ENCODE results near the gene ASB18. TPM values are rescaled to one million over a fixed set of nuclear protein-coding genes. Genes with fewer than 3 reads are reported as not detected.

ASB18 gene
- total and polyA plus RNA-seq, 2 donors (not counting 3 experiments of a cell fraction or from before 2014, with no cell fraction given) = not detected

DNA sequence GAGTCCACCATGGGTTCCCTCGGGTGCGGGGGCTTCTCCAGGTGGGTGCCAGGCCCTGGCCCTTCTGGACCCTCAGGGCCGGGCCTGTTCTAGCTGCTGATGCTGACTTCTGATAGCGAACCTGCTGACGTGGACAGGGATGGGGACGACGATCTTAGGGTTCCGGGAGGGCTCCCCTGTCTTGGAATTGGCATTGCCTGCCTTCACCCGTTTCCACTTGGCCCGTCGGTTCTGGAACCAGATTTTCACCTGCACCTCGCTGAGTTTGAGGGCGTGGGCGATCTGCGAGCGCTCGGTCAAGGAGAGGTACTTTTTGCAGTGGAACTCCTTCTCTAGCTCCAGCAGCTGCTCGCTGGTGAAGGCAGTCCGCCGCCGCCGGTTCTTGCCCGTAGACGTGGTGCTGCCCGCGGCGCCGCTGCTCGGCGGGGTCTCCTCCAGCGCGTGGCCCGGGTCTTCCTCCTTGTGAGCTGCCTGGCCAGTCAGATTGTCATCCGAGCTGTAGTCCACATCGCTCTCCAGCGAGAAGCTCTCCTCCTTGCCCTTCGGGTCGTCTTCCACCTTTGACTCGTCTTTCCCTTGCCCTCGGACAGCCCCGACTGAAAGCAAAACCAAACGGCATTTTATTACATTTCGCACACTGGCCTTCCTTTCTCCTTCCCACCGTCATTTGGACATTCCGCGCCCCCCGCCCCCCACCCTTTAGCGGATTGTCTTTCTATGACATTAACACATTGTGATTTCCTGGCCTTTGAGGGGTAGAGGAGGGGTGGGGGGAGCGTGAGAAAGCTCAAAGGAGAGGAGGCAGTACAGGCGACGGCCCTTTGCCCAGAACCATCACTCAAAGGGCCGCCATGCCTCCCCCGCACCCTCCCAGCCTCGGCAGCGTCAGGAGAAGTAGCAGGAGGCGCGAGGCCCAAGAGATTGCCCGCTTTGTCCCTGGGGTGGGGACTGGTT lies 98.1 kb downstream of the ASB18 start:
- Histone ChIP-seq H2AFZ (ENCODE audit: low read depth, low read length) (peak overlapping the region; percentile 12), H3K4me1 (ENCODE audit: control insufficient read depth, extremely low read depth, insufficient read depth, low read length) (peaks cover 25% of the 10 kb centered on the region), H3K4me3 (replicated peaks in 1 of 3; ENCODE audit: insufficient read depth in 1 of 3, low read depth in 1 of 3, low read length in 3 of 3) (peak overlapping the region in 2 of 3 experiments; percentile 68 to 73), H4K20me1 (replicated peaks; ENCODE audit: control insufficient read depth, extremely low read depth, insufficient read depth, low read length) (no peaks in the 10 kb centered on the region), H3K9ac (replicated peaks; ENCODE audit: extremely low read depth, insufficient read depth, low read length) (peak overlapping the region; percentile 8), H3K27ac (ENCODE audit: insufficient read depth, low read depth, low read length) (no peak overlapping the region), H3K9me3 (replicated peaks; ENCODE audit: control insufficient read depth, insufficient read depth, low read length) (no peaks in the 10 kb centered on the region), H3K36me3 (ENCODE audit: control insufficient read depth in 2 of 2, extremely low read depth in 1 of 2, insufficient read depth in 2 of 2, low read length in 2 of 2) (no peaks in the 10 kb centered on the region), H3K79me2 (ENCODE audit: control insufficient read depth, insufficient read depth, low read length) (no peaks in the 10 kb centered on the region), H3K27me3 (ENCODE audit: control insufficient read depth in 2 of 2, insufficient read depth in 2 of 2, low read length in 2 of 2) (peaks cover 3 to 27% of the 10 kb centered on the region in 2 experiments), H3K4me2 (ENCODE audit: insufficient read depth, low read length) (peak overlapping the region; percentile 29), H3K9me1 (replicated peaks; ENCODE audit: control insufficient read depth, extremely low read depth, insufficient read depth, low read length) (no peaks in the 10 kb centered on the region)
- TF ChIP-seq GATA2 (IDR thresholded peaks at IDR 0.05; ENCODE audit: insufficient read depth, insufficient read length, low read depth, low read length) = no peak
- no peak for TF ChIP-seq FOS (IDR thresholded peaks at IDR 0.05; ENCODE audit: borderline replicate concordance, insufficient read depth, low read length)
- TF ChIP-seq MYC (IDR thresholded peaks at IDR 0.05; ENCODE audit: low read depth, low read length) = no peak
- no peak for TF ChIP-seq POLR2AphosphoS5 (IDR thresholded peaks at IDR 0.05; ENCODE audit: insufficient read depth, low read depth, low read length)
- no peak for TF ChIP-seq JUN (IDR thresholded peaks at IDR 0.05; ENCODE audit: borderline replicate concordance, insufficient read depth, insufficient read length, low read depth)
- TF ChIP-seq, protein P1, sequence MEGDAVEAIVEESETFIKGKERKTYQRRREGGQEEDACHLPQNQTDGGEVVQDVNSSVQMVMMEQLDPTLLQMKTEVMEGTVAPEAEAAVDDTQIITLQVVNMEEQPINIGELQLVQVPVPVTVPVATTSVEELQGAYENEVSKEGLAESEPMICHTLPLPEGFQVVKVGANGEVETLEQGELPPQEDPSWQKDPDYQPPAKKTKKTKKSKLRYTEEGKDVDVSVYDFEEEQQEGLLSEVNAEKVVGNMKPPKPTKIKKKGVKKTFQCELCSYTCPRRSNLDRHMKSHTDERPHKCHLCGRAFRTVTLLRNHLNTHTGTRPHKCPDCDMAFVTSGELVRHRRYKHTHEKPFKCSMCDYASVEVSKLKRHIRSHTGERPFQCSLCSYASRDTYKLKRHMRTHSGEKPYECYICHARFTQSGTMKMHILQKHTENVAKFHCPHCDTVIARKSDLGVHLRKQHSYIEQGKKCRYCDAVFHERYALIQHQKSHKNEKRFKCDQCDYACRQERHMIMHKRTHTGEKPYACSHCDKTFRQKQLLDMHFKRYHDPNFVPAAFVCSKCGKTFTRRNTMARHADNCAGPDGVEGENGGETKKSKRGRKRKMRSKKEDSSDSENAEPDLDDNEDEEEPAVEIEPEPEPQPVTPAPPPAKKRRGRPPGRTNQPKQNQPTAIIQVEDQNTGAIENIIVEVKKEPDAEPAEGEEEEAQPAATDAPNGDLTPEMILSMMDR (IDR thresholded peaks at IDR 0.05; ENCODE audit: extremely low read depth in 1 of 2, insufficient read depth in 1 of 2, low read depth in 1 of 2, low read length in 2 of 2) = no peak
- no peak for TF ChIP-seq EZH2 (IDR thresholded peaks at IDR 0.05; ENCODE audit: borderline replicate concordance, low read depth, low read length, severe bottlenecking)
- no peak for TF ChIP-seq MAX (IDR thresholded peaks at IDR 0.05; ENCODE audit: insufficient read depth, insufficient read length)
- TF ChIP-seq POLR2A (IDR thresholded peaks at IDR 0.05; ENCODE audit: low read depth, low read length) = no peak
- FAIRE-seq = no peak
- no peak for DNase-seq (ENCODE audit: low read depth, low spot score)
- intact Hi-C loops (cut with micrococcal nuclease) (loop anchor here (2.0 to 5.0 kb wide), 2 partner anchors 57 to 406 kb away; no protein-coding TSS in a partner anchor), dilution Hi-C loops (cut with MboI; ENCODE audit: extremely low pct_ligation_motif_present, low sequenced_read_pairs) (no loop called here)
- no TSS peak for BruUV-seq (replicated peaks)
- CTCF ChIA-PET = interaction anchor here (1.5 to 3.7 kb wide), 5 partner anchors 10 to 387 kb away, joined by 8 to 17 read pairs (median 10); no protein-coding TSS in a partner anchor
- POLR2A ChIA-PET = interaction anchor here (0.7 kb wide), 1 partner anchor 42 kb away, joined by 6 read pairs; no protein-coding TSS in a partner anchor

All from endothelial cell of umbilical vein (primary cell).